Measurements from ENCODE around the gene PRR12. TPM values are rescaled to one million over a fixed set of nuclear protein-coding genes. Genes with fewer than 3 reads are reported as not detected.
A peak's percentile ranks its signal among the peaks of the same experiment; 100 is the strongest.

The PRR12 gene
- total RNA-seq, 1 experiment from 2014 or later = 22.9 TPM

DNA sequence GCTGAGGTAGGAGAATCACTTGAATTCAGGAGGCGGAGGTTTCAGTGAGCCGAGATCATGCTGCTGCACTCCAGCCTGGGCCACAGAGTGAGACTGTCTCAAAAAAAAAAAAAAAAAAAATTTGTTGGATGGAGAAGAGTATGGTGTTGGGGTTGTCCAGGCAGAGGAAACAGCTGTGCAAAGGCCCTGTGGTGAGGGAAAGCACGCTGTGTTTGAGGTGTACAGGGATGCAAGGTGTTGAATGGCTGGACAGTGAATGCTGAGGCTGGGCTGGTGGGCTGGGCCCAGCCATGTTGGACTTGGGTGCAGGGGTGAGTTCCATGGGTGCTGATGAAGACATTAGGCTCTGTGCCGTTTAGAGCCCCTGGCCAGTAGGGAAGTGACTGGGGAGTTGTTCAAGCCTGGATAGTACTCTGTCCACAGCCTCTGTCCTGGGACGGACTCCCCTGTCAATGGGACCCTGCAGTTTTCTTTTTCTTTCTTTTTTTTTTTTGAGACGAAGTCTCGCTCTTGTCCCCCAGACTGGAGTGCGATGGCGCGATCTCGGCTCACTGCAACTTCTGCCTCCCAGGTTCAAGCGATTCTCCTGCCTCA lies 18.6 kb downstream of the PRR12 start:
- Histone ChIP-seq H3K27me3 (ENCODE audit: control insufficient read depth, insufficient read depth, low read length) (no peaks in the 10 kb centered on the region), H3K36me3 (ENCODE audit: control insufficient read depth, insufficient read depth, low read length) (no peaks in the 10 kb centered on the region), H3K4me1 (ENCODE audit: control insufficient read depth, insufficient read depth, low read length) (peaks cover 7% of the 10 kb centered on the region), H3K4me3 (ENCODE audit: low read depth in 2 of 2, low read length in 2 of 2) (no peak overlapping the region), H3K27ac (ENCODE audit: low read length) (no peak overlapping the region), H3K9me3 (ENCODE audit: control insufficient read depth, insufficient read depth, low read depth, low read length) (no peaks in the 10 kb centered on the region)
- DNase-seq (ENCODE audit: low read depth, low spot score) = no peak
- ATAC-seq = no peak
- POLR2A ChIA-PET = no interaction called here
- in situ Hi-C loops (cut with HindIII; ENCODE audit: low pct_unique_long_range_greater_than_20kb, low sequenced_read_pairs) = no loop called here
- CTCF ChIA-PET = no interaction called here
- BruUV-seq (replicated peaks) = no TSS peak
- TF ChIP-seq, protein P1, sequence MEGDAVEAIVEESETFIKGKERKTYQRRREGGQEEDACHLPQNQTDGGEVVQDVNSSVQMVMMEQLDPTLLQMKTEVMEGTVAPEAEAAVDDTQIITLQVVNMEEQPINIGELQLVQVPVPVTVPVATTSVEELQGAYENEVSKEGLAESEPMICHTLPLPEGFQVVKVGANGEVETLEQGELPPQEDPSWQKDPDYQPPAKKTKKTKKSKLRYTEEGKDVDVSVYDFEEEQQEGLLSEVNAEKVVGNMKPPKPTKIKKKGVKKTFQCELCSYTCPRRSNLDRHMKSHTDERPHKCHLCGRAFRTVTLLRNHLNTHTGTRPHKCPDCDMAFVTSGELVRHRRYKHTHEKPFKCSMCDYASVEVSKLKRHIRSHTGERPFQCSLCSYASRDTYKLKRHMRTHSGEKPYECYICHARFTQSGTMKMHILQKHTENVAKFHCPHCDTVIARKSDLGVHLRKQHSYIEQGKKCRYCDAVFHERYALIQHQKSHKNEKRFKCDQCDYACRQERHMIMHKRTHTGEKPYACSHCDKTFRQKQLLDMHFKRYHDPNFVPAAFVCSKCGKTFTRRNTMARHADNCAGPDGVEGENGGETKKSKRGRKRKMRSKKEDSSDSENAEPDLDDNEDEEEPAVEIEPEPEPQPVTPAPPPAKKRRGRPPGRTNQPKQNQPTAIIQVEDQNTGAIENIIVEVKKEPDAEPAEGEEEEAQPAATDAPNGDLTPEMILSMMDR (IDR thresholded peaks at IDR 0.05) = no peak
- TF ChIP-seq, protein P2, sequence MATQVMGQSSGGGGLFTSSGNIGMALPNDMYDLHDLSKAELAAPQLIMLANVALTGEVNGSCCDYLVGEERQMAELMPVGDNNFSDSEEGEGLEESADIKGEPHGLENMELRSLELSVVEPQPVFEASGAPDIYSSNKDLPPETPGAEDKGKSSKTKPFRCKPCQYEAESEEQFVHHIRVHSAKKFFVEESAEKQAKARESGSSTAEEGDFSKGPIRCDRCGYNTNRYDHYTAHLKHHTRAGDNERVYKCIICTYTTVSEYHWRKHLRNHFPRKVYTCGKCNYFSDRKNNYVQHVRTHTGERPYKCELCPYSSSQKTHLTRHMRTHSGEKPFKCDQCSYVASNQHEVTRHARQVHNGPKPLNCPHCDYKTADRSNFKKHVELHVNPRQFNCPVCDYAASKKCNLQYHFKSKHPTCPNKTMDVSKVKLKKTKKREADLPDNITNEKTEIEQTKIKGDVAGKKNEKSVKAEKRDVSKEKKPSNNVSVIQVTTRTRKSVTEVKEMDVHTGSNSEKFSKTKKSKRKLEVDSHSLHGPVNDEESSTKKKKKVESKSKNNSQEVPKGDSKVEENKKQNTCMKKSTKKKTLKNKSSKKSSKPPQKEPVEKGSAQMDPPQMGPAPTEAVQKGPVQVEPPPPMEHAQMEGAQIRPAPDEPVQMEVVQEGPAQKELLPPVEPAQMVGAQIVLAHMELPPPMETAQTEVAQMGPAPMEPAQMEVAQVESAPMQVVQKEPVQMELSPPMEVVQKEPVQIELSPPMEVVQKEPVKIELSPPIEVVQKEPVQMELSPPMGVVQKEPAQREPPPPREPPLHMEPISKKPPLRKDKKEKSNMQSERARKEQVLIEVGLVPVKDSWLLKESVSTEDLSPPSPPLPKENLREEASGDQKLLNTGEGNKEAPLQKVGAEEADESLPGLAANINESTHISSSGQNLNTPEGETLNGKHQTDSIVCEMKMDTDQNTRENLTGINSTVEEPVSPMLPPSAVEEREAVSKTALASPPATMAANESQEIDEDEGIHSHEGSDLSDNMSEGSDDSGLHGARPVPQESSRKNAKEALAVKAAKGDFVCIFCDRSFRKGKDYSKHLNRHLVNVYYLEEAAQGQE (IDR thresholded peaks at IDR 0.05; ENCODE audit: insufficient read depth in 1 of 2, low read depth in 2 of 2, low read length in 1 of 2) = no peak
- TF ChIP-seq TCF7L2 (IDR thresholded peaks at IDR 0.05; ENCODE audit: low read depth, low read length) = no peak
- no peak for TF ChIP-seq SIN3A (IDR thresholded peaks at IDR 0.05; ENCODE audit: borderline replicate concordance, insufficient read depth, low read depth, low read length)
- TF ChIP-seq POLR2AphosphoS5 (IDR thresholded peaks at IDR 0.05; ENCODE audit: low read depth, low read length) = no peak
- intact Hi-C loops (cut with micrococcal nuclease; ENCODE audit: unreplicated experiment) = no loop called here

DNA sequence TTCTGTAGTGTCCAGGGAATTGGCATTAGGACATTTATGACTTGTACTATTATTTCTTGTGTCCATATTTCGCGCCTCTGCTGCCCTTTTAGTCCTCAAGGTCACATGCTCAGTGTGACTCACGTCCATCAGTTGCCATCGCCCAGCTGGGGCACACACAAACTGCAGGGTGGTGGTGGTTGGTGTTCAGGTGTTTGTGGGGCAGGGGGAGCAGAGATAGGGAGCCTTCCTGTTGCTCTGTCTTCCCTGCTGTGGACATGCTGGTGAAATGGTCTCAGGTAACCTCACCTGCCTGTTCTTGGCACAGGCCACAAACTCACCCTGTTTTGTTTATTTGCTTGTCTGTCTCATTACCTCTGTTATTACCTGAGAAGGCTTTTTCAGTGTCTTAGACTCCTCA lies 22.4 kb downstream of the PRR12 start:
- TF ChIP-seq, protein P2 (IDR thresholded peaks at IDR 0.05; ENCODE audit: insufficient read depth in 1 of 2, low read depth in 2 of 2, low read length in 1 of 2) = no peak

More for the DNA sequence above, 22.4 kb downstream of the PRR12 start:
- ATAC-seq = peak; percentile 65; the same call in 1 of the 2 replicates
- ChIA-PET CTCF (no interaction called here), POLR2A (no interaction called here)
- H3K4me3 ChIP-seq (ENCODE audit: low read depth in 2 of 2, low read length in 2 of 2) = no peak overlapping the region
- BruUV-seq (replicated peaks) = no TSS peak
- H3K4me1 ChIP-seq (ENCODE audit: control insufficient read depth, insufficient read depth, low read length) = peaks cover 7% of the 10 kb centered on the region
- no peak overlapping the region for H3K27ac ChIP-seq (ENCODE audit: low read length)
- H3K9me3 ChIP-seq (ENCODE audit: control insufficient read depth, insufficient read depth, low read depth, low read length) = no peaks in the 10 kb centered on the region
- no peak for DNase-seq (ENCODE audit: low read depth, low spot score)
- H3K36me3 ChIP-seq (ENCODE audit: control insufficient read depth, insufficient read depth, low read length) = no peaks in the 10 kb centered on the region
- H3K27me3 ChIP-seq (ENCODE audit: control insufficient read depth, insufficient read depth, low read length) = no peaks in the 10 kb centered on the region
- in situ Hi-C loops (cut with HindIII; ENCODE audit: low pct_unique_long_range_greater_than_20kb, low sequenced_read_pairs) (no loop called here), intact Hi-C loops (cut with micrococcal nuclease; ENCODE audit: unreplicated experiment) (no loop called here)
